GM12878 (cell line): Measurements from ENCODE around the gene ADAMTSL4. TPM values are rescaled to one million over a fixed set of nuclear protein-coding genes. Genes with fewer than 3 reads are reported as not detected.

Source experiments
- HDAC6 ChIP-seq: fragments of 200-600 bp; sonication (generic); IDR thresholded peaks from one replicate; pipeline ENCODE4 v1.8.0; 2017; ENCODE audit warnings: antibody characterized with exemption; ENCODE audit not compliant: unreplicated experiment
- JUNB ChIP-seq: IDR thresholded peaks from 2 replicates; pipeline ENCODE4 v1.6.1; 2016; ENCODE audit warnings: antibody characterized with exemption, mild to moderate bottlenecking
- JUND ChIP-seq: IDR thresholded peaks from 2 replicates; pipeline ENCODE4 v1.6.1; 2012; ENCODE audit warnings: low read depth, mild to moderate bottlenecking, low read length, improper control_type of control experiment, moderate library complexity
- NR2F1 ChIP-seq: fragments of 450-650 bp; conservative IDR thresholded peaks from 2 replicates; pipeline ENCODE4 v1.6.1; 2017; ENCODE audit warnings: mild to moderate bottlenecking
- RUNX3 ChIP-seq: IDR thresholded peaks from 2 replicates; pipeline ENCODE4 v1.6.1; 2012; ENCODE audit warnings: low read length, inconsistent platforms
- STAT1 ChIP-seq: fragments of 450-650 bp; conservative IDR thresholded peaks from 2 replicates; pipeline ENCODE4 v1.6.1; 2014; ENCODE audit warnings: antibody characterized with exemption, mild to moderate bottlenecking
- TCF7 ChIP-seq: IDR thresholded peaks from 2 replicates; pipeline ENCODE4 v1.6.1; 2014; ENCODE audit warnings: antibody characterized with exemption, borderline replicate concordance
- ZNF24 ChIP-seq: fragments of 450-650 bp; IDR thresholded peaks from 2 replicates; pipeline ENCODE4 v1.6.1; 2017; ENCODE audit warnings: antibody characterized with exemption, mild to moderate bottlenecking
- polyA plus RNA-seq, 11 experiments: library from polyadenylated mRNA; depleted of rRNA in 4 of 11; unstranded in 6 of 11; stranded (reverse) in 5 of 11; fragments of >200 nt; fragmentation: Nextera tagmentation in 4 of 11; fragmentation: Illumina TruSeq in 1 of 11; extraction: Ambion mirVana in 4 of 11; extraction: Trizol in 1 of 11; gene quantifications; 1 replicate in 1 of 11; 2 replicates in 10 of 11; pipeline versions ENCODE4 v1.2.1 to v1.2.3, GENCODE V29; 2011 to 2016; ENCODE audit warnings: inconsistent platforms in 2 of 11, missing spikeins in 2 of 11, low read depth in 1 of 11
- total RNA-seq, 4 experiments: library from RNA; depleted of rRNA in 3 of 4; stranded (reverse); fragments of >200 nt in 3 of 4; fragmentation: Illumina TruSeq in 1 of 4; extraction: Trizol in 1 of 4; gene quantifications; 2 replicates each; pipeline versions ENCODE4 v1.2.1 to v1.2.3, GENCODE V29; 2013 to 2021
- TF ChIP-seq, protein P1 (sequence below): IDR thresholded peaks from 2 replicates; pipeline ENCODE4 v1.6.1; 2012; ENCODE audit warnings: improper control_type of control experiment, low read depth, low read length; ENCODE audit not compliant: insufficient replicate concordance
- TF ChIP-seq, protein P2 (sequence below): fragments of 450-650 bp; IDR thresholded peaks from 2 replicates; pipeline ENCODE4 v1.6.1; 2017; ENCODE audit warnings: antibody characterized with exemption, mild to moderate bottlenecking, moderate library complexity
- TF ChIP-seq, protein P3 (sequence below): fragments of 450-650 bp; IDR thresholded peaks from 2 replicates; pipeline ENCODE4 v1.6.1; 2017; ENCODE audit warnings: mild to moderate bottlenecking
- TF ChIP-seq, protein P4 (sequence below): fragments of 450-650 bp; conservative IDR thresholded peaks from 2 replicates; pipeline ENCODE4 v1.6.1; 2017; ENCODE audit warnings: mild to moderate bottlenecking, moderate library complexity
- TF ChIP-seq, protein P5 (sequence below): fragments of 450-650 bp; formaldehyde crosslinking; IDR thresholded peaks from 2 replicates; pipeline ENCODE4 v1.4.0; 2022; ENCODE audit warnings: mild to moderate bottlenecking, moderate library complexity

The ADAMTSL4 gene
- total and polyA plus RNA-seq, 10 of the 15 experiments (the other 5 are each of a cell fraction or from before 2014, with no cell fraction given): 0.04 to 0.15 (median 0.05) TPM; not detected in 5

DNA sequence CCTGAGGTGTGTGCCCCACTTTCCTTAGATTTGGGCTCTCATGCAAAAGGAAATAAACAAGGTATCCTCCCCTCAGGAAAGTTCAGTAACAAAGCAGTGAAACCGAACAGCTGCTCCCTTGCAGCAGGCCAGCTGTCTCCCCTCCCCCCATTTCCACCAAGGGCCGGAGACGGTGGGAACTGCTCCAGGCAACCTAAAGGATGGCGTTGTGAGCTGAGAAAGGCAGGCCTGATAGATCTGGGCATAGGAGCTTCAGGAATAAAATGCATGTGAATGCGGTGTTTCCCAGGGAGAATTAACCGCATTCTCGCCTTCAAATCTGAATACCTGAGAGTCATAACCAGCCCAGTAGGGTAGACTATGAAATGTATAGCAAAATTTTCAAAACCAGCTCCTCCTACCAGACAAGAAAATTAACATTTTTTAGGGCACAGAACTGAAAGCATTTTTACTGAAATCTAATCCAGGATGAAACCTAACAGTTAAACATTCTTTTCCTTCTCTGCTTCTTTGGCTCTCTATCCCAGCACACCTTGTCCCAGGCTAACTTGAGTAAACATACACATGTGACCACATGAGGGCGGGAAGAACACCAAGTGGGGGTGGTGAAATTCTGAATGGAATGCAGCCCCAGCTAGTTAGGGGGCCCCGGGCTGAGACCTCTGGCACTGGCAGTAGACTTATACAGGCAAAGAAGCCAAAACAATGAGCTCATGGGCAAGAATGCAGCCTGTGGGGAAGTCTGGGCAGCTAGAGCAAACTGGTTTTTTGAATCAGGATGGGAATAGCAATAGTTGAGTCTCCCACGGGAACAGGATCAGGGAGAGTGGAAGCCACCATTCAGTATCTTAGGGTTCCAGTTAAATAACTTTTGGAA, 18.7 kb downstream of the ADAMTSL4 start (continued):
- TF ChIP-seq, protein P1, sequence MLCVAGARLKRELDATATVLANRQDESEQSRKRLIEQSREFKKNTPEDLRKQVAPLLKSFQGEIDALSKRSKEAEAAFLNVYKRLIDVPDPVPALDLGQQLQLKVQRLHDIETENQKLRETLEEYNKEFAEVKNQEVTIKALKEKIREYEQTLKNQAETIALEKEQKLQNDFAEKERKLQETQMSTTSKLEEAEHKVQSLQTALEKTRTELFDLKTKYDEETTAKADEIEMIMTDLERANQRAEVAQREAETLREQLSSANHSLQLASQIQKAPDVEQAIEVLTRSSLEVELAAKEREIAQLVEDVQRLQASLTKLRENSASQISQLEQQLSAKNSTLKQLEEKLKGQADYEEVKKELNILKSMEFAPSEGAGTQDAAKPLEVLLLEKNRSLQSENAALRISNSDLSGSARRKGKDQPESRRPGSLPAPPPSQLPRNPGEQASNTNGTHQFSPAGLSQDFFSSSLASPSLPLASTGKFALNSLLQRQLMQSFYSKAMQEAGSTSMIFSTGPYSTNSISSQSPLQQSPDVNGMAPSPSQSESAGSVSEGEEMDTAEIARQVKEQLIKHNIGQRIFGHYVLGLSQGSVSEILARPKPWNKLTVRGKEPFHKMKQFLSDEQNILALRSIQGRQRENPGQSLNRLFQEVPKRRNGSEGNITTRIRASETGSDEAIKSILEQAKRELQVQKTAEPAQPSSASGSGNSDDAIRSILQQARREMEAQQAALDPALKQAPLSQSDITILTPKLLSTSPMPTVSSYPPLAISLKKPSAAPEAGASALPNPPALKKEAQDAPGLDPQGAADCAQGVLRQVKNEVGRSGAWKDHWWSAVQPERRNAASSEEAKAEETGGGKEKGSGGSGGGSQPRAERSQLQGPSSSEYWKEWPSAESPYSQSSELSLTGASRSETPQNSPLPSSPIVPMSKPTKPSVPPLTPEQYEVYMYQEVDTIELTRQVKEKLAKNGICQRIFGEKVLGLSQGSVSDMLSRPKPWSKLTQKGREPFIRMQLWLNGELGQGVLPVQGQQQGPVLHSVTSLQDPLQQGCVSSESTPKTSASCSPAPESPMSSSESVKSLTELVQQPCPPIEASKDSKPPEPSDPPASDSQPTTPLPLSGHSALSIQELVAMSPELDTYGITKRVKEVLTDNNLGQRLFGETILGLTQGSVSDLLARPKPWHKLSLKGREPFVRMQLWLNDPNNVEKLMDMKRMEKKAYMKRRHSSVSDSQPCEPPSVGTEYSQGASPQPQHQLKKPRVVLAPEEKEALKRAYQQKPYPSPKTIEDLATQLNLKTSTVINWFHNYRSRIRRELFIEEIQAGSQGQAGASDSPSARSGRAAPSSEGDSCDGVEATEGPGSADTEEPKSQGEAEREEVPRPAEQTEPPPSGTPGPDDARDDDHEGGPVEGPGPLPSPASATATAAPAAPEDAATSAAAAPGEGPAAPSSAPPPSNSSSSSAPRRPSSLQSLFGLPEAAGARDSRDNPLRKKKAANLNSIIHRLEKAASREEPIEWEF: no peak
- TF ChIP-seq HDAC6: no peak
- no peak for TF ChIP-seq NR2F1
- TF ChIP-seq JUND: no peak
- TF ChIP-seq TCF7: no peak
- no peak for TF ChIP-seq STAT1
- TF ChIP-seq RUNX3: no peak
- TF ChIP-seq, protein P2, sequence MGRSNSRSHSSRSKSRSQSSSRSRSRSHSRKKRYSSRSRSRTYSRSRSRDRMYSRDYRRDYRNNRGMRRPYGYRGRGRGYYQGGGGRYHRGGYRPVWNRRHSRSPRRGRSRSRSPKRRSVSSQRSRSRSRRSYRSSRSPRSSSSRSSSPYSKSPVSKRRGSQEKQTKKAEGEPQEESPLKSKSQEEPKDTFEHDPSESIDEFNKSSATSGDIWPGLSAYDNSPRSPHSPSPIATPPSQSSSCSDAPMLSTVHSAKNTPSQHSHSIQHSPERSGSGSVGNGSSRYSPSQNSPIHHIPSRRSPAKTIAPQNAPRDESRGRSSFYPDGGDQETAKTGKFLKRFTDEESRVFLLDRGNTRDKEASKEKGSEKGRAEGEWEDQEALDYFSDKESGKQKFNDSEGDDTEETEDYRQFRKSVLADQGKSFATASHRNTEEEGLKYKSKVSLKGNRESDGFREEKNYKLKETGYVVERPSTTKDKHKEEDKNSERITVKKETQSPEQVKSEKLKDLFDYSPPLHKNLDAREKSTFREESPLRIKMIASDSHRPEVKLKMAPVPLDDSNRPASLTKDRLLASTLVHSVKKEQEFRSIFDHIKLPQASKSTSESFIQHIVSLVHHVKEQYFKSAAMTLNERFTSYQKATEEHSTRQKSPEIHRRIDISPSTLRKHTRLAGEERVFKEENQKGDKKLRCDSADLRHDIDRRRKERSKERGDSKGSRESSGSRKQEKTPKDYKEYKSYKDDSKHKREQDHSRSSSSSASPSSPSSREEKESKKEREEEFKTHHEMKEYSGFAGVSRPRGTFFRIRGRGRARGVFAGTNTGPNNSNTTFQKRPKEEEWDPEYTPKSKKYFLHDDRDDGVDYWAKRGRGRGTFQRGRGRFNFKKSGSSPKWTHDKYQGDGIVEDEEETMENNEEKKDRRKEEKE: no peak
- no peak for TF ChIP-seq ZNF24
- TF ChIP-seq, protein P3, sequence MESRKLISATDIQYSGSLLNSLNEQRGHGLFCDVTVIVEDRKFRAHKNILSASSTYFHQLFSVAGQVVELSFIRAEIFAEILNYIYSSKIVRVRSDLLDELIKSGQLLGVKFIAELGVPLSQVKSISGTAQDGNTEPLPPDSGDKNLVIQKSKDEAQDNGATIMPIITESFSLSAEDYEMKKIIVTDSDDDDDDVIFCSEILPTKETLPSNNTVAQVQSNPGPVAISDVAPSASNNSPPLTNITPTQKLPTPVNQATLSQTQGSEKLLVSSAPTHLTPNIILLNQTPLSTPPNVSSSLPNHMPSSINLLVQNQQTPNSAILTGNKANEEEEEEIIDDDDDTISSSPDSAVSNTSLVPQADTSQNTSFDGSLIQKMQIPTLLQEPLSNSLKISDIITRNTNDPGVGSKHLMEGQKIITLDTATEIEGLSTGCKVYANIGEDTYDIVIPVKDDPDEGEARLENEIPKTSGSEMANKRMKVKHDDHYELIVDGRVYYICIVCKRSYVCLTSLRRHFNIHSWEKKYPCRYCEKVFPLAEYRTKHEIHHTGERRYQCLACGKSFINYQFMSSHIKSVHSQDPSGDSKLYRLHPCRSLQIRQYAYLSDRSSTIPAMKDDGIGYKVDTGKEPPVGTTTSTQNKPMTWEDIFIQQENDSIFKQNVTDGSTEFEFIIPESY: 0 out of 2 replicates have a peak, but pooled peaks have one; percentile 5
- no peak for TF ChIP-seq JUNB
- TF ChIP-seq, protein P4, sequence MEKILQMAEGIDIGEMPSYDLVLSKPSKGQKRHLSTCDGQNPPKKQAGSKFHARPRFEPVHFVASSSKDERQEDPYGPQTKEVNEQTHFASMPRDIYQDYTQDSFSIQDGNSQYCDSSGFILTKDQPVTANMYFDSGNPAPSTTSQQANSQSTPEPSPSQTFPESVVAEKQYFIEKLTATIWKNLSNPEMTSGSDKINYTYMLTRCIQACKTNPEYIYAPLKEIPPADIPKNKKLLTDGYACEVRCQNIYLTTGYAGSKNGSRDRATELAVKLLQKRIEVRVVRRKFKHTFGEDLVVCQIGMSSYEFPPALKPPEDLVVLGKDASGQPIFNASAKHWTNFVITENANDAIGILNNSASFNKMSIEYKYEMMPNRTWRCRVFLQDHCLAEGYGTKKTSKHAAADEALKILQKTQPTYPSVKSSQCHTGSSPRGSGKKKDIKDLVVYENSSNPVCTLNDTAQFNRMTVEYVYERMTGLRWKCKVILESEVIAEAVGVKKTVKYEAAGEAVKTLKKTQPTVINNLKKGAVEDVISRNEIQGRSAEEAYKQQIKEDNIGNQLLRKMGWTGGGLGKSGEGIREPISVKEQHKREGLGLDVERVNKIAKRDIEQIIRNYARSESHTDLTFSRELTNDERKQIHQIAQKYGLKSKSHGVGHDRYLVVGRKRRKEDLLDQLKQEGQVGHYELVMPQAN: no peak
- TF ChIP-seq, protein P5, sequence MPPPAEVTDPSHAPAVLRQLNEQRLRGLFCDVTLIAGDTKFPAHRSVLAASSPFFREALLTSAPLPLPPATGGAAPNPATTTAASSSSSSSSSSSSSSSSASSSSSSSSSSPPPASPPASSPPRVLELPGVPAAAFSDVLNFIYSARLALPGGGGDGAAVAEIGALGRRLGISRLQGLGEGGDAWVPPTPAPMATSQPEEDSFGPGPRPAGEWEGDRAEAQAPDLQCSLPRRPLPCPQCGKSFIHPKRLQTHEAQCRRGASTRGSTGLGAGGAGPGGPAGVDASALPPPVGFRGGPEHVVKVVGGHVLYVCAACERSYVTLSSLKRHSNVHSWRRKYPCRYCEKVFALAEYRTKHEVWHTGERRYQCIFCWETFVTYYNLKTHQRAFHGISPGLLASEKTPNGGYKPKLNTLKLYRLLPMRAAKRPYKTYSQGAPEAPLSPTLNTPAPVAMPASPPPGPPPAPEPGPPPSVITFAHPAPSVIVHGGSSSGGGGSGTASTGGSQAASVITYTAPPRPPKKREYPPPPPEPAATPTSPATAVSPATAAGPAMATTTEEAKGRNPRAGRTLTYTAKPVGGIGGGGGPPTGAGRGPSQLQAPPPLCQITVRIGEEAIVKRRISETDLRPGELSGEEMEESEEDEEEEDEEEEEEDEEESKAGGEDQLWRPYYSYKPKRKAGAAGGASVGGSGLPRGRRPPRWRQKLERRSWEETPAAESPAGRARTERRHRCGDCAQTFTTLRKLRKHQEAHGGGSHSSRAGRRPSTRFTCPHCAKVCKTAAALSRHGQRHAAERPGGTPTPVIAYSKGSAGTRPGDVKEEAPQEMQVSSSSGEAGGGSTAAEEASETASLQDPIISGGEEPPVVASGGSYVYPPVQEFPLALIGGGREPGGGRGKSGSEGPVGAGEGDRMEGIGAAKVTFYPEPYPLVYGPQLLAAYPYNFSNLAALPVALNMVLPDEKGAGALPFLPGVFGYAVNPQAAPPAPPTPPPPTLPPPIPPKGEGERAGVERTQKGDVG (CRISPR knock-in tag): 0 out of 2 replicates have a peak, but pooled peaks have one; percentile 29
